C4-2B (cell line): ENCODE data around the gene RUNDC3A.

Experiments used
- CTCF ChIP-seq: fragments of 450-650 bp; conservative IDR thresholded peaks from 2 replicates; pipeline ENCODE4 v1.5.1; 2017; ENCODE audit warnings: mild to moderate bottlenecking
- ZFX ChIP-seq: fragments of 450-650 bp; IDR thresholded peaks from 2 replicates; pipeline ENCODE4 v1.6.1; 2017

GRCh38 chr17:44333371-44333770, 25.0 kb downstream of the RUNDC3A start:
- TF ChIP-seq CTCF: no peak
- no peak for TF ChIP-seq ZFX
